Subcutaneous abdominal adipose tissue (tissue), 5 donors: ENCODE data around the gene VAV3.

Experiments used
- H3K27ac ChIP-seq: one replicate; pipeline ENCODE4 v1.7.0; 2013; ENCODE audit warnings: low read depth, mild to moderate bottlenecking, inconsistent platforms, low read length, moderate library complexity
- H3K27me3 ChIP-seq, 5 donors: one replicate each; pipeline ENCODE4 v1.7.0; 2013; ENCODE audit warnings: low read length in 5 of 5, inconsistent platforms in 1 of 5; ENCODE audit not compliant: control insufficient read depth in 5 of 5, insufficient read depth in 4 of 5
- H3K36me3 ChIP-seq, 5 donors: one replicate each; pipeline ENCODE4 v1.7.0; 2013; ENCODE audit warnings: low read length in 5 of 5; ENCODE audit not compliant: control insufficient read depth in 5 of 5, insufficient read depth in 5 of 5
- H3K4me1 ChIP-seq, 5 donors: one replicate each; pipeline ENCODE4 v1.7.0; 2013; ENCODE audit warnings: low read length in 5 of 5, mild to moderate bottlenecking in 3 of 5, moderate library complexity in 1 of 5; ENCODE audit not compliant: control insufficient read depth in 5 of 5, insufficient read depth in 5 of 5
- H3K4me3 ChIP-seq, 5 donors: one replicate each; pipeline ENCODE4 v1.7.0; 2013; ENCODE audit warnings: low read length in 5 of 5, low read depth in 1 of 5
- H3K9ac ChIP-seq, 5 donors: one replicate each; pipeline ENCODE4 v1.7.0; 2013; ENCODE audit warnings: low read length in 5 of 5, mild to moderate bottlenecking in 4 of 5, moderate library complexity in 3 of 5
- H3K9me3 ChIP-seq, 5 donors: one replicate each; pipeline ENCODE4 v1.7.0; 2013; ENCODE audit warnings: low read length in 5 of 5; ENCODE audit not compliant: control insufficient read depth in 5 of 5
- donor health status: healthy.
- donor health status: healthy.
- donor health status: healthy.
- donor health status: healthy.
- donor health status: healthy.

Gene VAV3

GRCh38 chr1:107925565-107925964 is 39.4 kb downstream of the VAV3 start:
- H3K9ac ChIP-seq, result no peak overlapping the region
- H3K4me1 ChIP-seq, result no peaks in the 10 kb centered on the region
- H3K9me3 ChIP-seq, result no peaks in the 10 kb centered on the region
- no peaks in the 10 kb centered on the region for H3K27me3 ChIP-seq
- H3K4me3 ChIP-seq, result no peak overlapping the region
- no peaks in the 10 kb centered on the region for H3K36me3 ChIP-seq
- no peak overlapping the region for H3K27ac ChIP-seq

GRCh38 chr1:107920999-107921398 is 44.0 kb downstream of the VAV3 start:
- no peak overlapping the region for H3K9ac ChIP-seq

GRCh38 chr1:107920561-107920960 is 44.4 kb downstream of the VAV3 start:
- no peaks in the 10 kb centered on the region for H3K36me3 ChIP-seq
- no peak overlapping the region for H3K4me3 ChIP-seq
- no peak overlapping the region for H3K27ac ChIP-seq
- no peaks in the 10 kb centered on the region for H3K27me3 ChIP-seq
- no peaks in the 10 kb centered on the region for H3K4me1 ChIP-seq
- no peak overlapping the region for H3K9ac ChIP-seq
- H3K9me3 ChIP-seq, result no peaks in the 10 kb centered on the region

More at GRCh38 chr1:107920999-107921398, 44.0 kb downstream of the VAV3 start:
- Histone ChIP-seq H3K36me3 (no peaks in the 10 kb centered on the region), H3K27ac (no peak overlapping the region), H3K4me1 (no peaks in the 10 kb centered on the region), H3K9me3 (no peaks in the 10 kb centered on the region), H3K4me3 (no peak overlapping the region), H3K27me3 (no peaks in the 10 kb centered on the region)

- H3K9ac ChIP-seq, result no peak overlapping the region
- H3K36me3 ChIP-seq, result no peaks in the 10 kb centered on the region
Measured at GRCh38 chr1:107919953-107920352, 45.0 kb downstream of the VAV3 start.

GRCh38 chr1:107914119-107914765 is 50.7 kb downstream of the VAV3 start:
- H3K27me3 ChIP-seq, result no peaks in the 10 kb centered on the region
- no peak overlapping the region for H3K27ac ChIP-seq
- peaks cover 0 to 4% (median 0%) of the 10 kb centered on the region in 5 donors for H3K4me1 ChIP-seq
- no peaks in the 10 kb centered on the region for H3K9me3 ChIP-seq
- no peak overlapping the region for H3K4me3 ChIP-seq
- no peaks in the 10 kb centered on the region for H3K36me3 ChIP-seq
- H3K9ac ChIP-seq, result no peak overlapping the region

More at GRCh38 chr1:107919953-107920352, 45.0 kb downstream of the VAV3 start:
- H3K4me1 ChIP-seq, result no peaks in the 10 kb centered on the region
- H3K27ac ChIP-seq, result no peak overlapping the region
- no peaks in the 10 kb centered on the region for H3K27me3 ChIP-seq
- H3K9me3 ChIP-seq, result no peaks in the 10 kb centered on the region
- no peak overlapping the region for H3K4me3 ChIP-seq

GRCh38 chr1:107912656-107913055 is 52.3 kb downstream of the VAV3 start:
- Histone ChIP-seq H3K27me3 (no peaks in the 10 kb centered on the region), H3K9me3 (no peaks in the 10 kb centered on the region)

GRCh38 chr1:107900090-107900945 is 64.7 kb downstream of the VAV3 start:
- Histone ChIP-seq H3K27ac (no peak overlapping the region), H3K9me3 (no peaks in the 10 kb centered on the region), H3K36me3 (no peaks in the 10 kb centered on the region), H3K27me3 (no peaks in the 10 kb centered on the region), H3K4me3 (no peak overlapping the region), H3K9ac (no peak overlapping the region), H3K4me1 (peaks cover 0 to 7% (median 2%) of the 10 kb centered on the region in 5 donors)

More at GRCh38 chr1:107912656-107913055, 52.3 kb downstream of the VAV3 start:
- H3K9ac ChIP-seq, result no peak overlapping the region
- no peak overlapping the region for H3K27ac ChIP-seq
- peaks cover 0 to 4% (median 0%) of the 10 kb centered on the region in 5 donors for H3K4me1 ChIP-seq
- no peaks in the 10 kb centered on the region for H3K36me3 ChIP-seq
- H3K4me3 ChIP-seq, result no peak overlapping the region

- Histone ChIP-seq H3K9me3 (no peaks in the 10 kb centered on the region), H3K9ac (no peak overlapping the region), H3K36me3 (no peaks in the 10 kb centered on the region), H3K4me3 (no peak overlapping the region), H3K27me3 (no peaks in the 10 kb centered on the region), H3K27ac (no peak overlapping the region), H3K4me1 (peaks cover 0 to 7% (median 2%) of the 10 kb centered on the region in 5 donors)
Measured at GRCh38 chr1:107899655-107900054, 65.3 kb downstream of the VAV3 start.

- peak overlapping the region in 1 of 5 donors; percentile 39 for H3K9ac ChIP-seq
- H3K4me3 ChIP-seq, result peak overlapping the region; percentile 13 to 30 (median 24)
- peaks cover 0 to 7% (median 2%) of the 10 kb centered on the region in 5 donors for H3K4me1 ChIP-seq
- no peak overlapping the region for H3K27ac ChIP-seq
- H3K36me3 ChIP-seq, result no peaks in the 10 kb centered on the region
- no peaks in the 10 kb centered on the region for H3K9me3 ChIP-seq
- no peaks in the 10 kb centered on the region for H3K27me3 ChIP-seq
Measured at GRCh38 chr1:107897438-107898345, 67.3 kb downstream of the VAV3 start.
